ENCODE results near the gene RSPH9.

RSPH9 gene

GRCh38 chr6:43644940-43645612 is at the start of gene RSPH9:
Gene RSPH9, plus strand, starts transcription at chr6:43645036. Its CDS starts 63 bp downstream, at chr6:43645099.
- no peak for DNase-seq (ENCODE audit: low read depth)

- no peak for DNase-seq (ENCODE audit: low read depth)
Observed at GRCh38 chr6:43600595-43600994, 44.2 kb upstream of the RSPH9 start.

GRCh38 chr6:43604174-43604573 is 40.7 kb upstream of the RSPH9 start:
- peak; percentile 70 for DNase-seq (ENCODE audit: low read depth)

- no peak for DNase-seq (ENCODE audit: low read depth)
Observed at GRCh38 chr6:43606019-43606418, 38.8 kb upstream of the RSPH9 start.

GRCh38 chr6:43608310-43608763 is 36.5 kb upstream of the RSPH9 start:
- DNase-seq (ENCODE audit: low read depth) = no peak

GRCh38 chr6:43608807-43609206 is 36.0 kb upstream of the RSPH9 start:
- no peak for DNase-seq (ENCODE audit: low read depth)

- no peak for DNase-seq (ENCODE audit: low read depth)
Observed at GRCh38 chr6:43609402-43609801, 35.4 kb upstream of the RSPH9 start.

GRCh38 chr6:43610431-43610830 is 34.4 kb upstream of the RSPH9 start:
- no peak for DNase-seq (ENCODE audit: low read depth)

GRCh38 chr6:43613721-43614395 is 31.0 kb upstream of the RSPH9 start:
- no peak for DNase-seq (ENCODE audit: low read depth)

GRCh38 chr6:43614396-43614730 is 30.5 kb upstream of the RSPH9 start:
- DNase-seq (ENCODE audit: low read depth) = no peak

GRCh38 chr6:43616725-43617472 is 27.9 kb upstream of the RSPH9 start:
- DNase-seq (ENCODE audit: low read depth) = no peak

- DNase-seq (ENCODE audit: low read depth) = no peak
Observed at GRCh38 chr6:43621078-43621835, 23.6 kb upstream of the RSPH9 start.

- DNase-seq (ENCODE audit: low read depth) = no peak
Observed at GRCh38 chr6:43621836-43622180, 23.0 kb upstream of the RSPH9 start.

- no peak for DNase-seq (ENCODE audit: low read depth)
Observed at GRCh38 chr6:43622541-43622940, 22.3 kb upstream of the RSPH9 start.

- DNase-seq (ENCODE audit: low read depth) = no peak
Observed at GRCh38 chr6:43623880-43624785, 20.7 kb upstream of the RSPH9 start.

GRCh38 chr6:43624786-43625288 is 20.0 kb upstream of the RSPH9 start:
- DNase-seq (ENCODE audit: low read depth) = no peak

GRCh38 chr6:43625393-43625992 is 19.3 kb upstream of the RSPH9 start:
- DNase-seq (ENCODE audit: low read depth) = no peak

- peak; percentile 95 for DNase-seq (ENCODE audit: low read depth)
Observed at GRCh38 chr6:43627008-43627825, 17.6 kb upstream of the RSPH9 start.

GRCh38 chr6:43628393-43629103 is 16.3 kb upstream of the RSPH9 start:
- no peak for DNase-seq (ENCODE audit: low read depth)
